Measurements from ENCODE around the gene PACRG.

DNA sequence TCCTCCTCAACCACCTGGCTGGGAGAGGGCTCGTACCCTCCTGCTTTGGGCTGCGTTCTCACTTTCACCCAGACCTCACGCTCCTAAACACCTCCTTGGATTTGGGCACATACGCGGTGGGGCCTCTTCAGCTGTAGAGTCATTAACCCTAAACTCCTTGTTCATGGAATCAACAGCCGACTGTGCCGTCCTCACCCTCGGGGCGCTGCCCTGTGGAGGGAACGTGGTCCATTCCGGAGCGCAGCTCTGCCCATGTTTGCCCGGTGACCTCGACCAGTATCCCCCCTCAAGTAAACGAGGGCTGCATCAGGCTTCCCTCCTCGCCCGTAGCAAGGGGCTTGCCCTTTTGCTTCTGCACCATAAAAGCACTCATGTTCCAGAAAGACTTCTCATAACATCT lies 512.8 kb downstream of the PACRG start:
- TF ChIP-seq, protein P1, sequence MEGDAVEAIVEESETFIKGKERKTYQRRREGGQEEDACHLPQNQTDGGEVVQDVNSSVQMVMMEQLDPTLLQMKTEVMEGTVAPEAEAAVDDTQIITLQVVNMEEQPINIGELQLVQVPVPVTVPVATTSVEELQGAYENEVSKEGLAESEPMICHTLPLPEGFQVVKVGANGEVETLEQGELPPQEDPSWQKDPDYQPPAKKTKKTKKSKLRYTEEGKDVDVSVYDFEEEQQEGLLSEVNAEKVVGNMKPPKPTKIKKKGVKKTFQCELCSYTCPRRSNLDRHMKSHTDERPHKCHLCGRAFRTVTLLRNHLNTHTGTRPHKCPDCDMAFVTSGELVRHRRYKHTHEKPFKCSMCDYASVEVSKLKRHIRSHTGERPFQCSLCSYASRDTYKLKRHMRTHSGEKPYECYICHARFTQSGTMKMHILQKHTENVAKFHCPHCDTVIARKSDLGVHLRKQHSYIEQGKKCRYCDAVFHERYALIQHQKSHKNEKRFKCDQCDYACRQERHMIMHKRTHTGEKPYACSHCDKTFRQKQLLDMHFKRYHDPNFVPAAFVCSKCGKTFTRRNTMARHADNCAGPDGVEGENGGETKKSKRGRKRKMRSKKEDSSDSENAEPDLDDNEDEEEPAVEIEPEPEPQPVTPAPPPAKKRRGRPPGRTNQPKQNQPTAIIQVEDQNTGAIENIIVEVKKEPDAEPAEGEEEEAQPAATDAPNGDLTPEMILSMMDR (IDR thresholded peaks at IDR 0.05): no peak
- TF ChIP-seq CREB1 (CRISPR knock-in tag; IDR thresholded peaks at IDR 0.05) (no peak), NR3C1 (CRISPR knock-in tag; conservative IDR thresholded peaks at IDR 0.05; ENCODE audit: low read depth) (no peak), ETV6 (CRISPR knock-in tag; IDR thresholded peaks at IDR 0.05) (no peak), IRF2 (CRISPR knock-in tag; IDR thresholded peaks at IDR 0.05; ENCODE audit: borderline replicate concordance, low read depth) (no peak), SP1 (CRISPR knock-in tag; conservative IDR thresholded peaks at IDR 0.05) (no peak), FOXK1 (CRISPR knock-in tag; IDR thresholded peaks at IDR 0.05) (no peak)
- TF ChIP-seq, protein P2, sequence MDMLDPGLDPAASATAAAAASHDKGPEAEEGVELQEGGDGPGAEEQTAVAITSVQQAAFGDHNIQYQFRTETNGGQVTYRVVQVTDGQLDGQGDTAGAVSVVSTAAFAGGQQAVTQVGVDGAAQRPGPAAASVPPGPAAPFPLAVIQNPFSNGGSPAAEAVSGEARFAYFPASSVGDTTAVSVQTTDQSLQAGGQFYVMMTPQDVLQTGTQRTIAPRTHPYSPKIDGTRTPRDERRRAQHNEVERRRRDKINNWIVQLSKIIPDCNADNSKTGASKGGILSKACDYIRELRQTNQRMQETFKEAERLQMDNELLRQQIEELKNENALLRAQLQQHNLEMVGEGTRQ (CRISPR knock-in tag; IDR thresholded peaks at IDR 0.05): no peak
- TF ChIP-seq, protein P3, sequence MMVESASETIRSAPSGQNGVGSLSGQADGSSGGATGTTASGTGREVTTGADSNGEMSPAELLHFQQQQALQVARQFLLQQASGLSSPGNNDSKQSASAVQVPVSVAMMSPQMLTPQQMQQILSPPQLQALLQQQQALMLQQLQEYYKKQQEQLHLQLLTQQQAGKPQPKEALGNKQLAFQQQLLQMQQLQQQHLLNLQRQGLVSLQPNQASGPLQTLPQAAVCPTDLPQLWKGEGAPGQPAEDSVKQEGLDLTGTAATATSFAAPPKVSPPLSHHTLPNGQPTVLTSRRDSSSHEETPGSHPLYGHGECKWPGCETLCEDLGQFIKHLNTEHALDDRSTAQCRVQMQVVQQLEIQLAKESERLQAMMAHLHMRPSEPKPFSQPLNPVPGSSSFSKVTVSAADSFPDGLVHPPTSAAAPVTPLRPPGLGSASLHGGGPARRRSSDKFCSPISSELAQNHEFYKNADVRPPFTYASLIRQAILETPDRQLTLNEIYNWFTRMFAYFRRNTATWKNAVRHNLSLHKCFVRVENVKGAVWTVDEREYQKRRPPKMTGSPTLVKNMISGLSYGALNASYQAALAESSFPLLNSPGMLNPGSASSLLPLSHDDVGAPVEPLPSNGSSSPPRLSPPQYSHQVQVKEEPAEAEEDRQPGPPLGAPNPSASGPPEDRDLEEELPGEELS (CRISPR knock-in tag; IDR thresholded peaks at IDR 0.05): no peak
- TF ChIP-seq, protein P4, sequence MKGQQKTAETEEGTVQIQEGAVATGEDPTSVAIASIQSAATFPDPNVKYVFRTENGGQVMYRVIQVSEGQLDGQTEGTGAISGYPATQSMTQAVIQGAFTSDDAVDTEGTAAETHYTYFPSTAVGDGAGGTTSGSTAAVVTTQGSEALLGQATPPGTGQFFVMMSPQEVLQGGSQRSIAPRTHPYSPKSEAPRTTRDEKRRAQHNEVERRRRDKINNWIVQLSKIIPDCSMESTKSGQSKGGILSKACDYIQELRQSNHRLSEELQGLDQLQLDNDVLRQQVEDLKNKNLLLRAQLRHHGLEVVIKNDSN (CRISPR knock-in tag; IDR thresholded peaks at IDR 0.05): no peak
- TF ChIP-seq, protein P5, sequence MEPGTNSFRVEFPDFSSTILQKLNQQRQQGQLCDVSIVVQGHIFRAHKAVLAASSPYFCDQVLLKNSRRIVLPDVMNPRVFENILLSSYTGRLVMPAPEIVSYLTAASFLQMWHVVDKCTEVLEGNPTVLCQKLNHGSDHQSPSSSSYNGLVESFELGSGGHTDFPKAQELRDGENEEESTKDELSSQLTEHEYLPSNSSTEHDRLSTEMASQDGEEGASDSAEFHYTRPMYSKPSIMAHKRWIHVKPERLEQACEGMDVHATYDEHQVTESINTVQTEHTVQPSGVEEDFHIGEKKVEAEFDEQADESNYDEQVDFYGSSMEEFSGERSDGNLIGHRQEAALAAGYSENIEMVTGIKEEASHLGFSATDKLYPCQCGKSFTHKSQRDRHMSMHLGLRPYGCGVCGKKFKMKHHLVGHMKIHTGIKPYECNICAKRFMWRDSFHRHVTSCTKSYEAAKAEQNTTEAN (CRISPR knock-in tag; IDR thresholded peaks at IDR 0.05): no peak
- TF ChIP-seq, protein P6, sequence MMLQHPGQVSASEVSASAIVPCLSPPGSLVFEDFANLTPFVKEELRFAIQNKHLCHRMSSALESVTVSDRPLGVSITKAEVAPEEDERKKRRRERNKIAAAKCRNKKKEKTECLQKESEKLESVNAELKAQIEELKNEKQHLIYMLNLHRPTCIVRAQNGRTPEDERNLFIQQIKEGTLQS (CRISPR knock-in tag; conservative IDR thresholded peaks at IDR 0.05): no peak
